ENCODE measurements around the gene ZNF410.
"Not testable (repeated sequence)": the region's sequence is repeated elsewhere in the genome, so short reads cannot be mapped to it uniquely, and the experiment has no call there.

The ZNF410 gene

GRCh38 chr14:73884438-73885190 lies 2.0 kb upstream of the ZNF410 start:
- DNase-seq (ENCODE audit: low spot score): no peak
- no peak for TF ChIP-seq CTCF (IDR thresholded peaks at IDR 0.05; ENCODE audit: extremely low read depth, insufficient read depth, missing control alignments)
- in situ Hi-C loops (cut with MboI; ENCODE audit: low pct_unique_long_range_greater_than_20kb, low sequenced_read_pairs, unreplicated experiment): no loop called here

GRCh38 chr14:73887318-73887616 lies 608 bp downstream of the ZNF410 start:
- no peak for TF ChIP-seq CTCF (IDR thresholded peaks at IDR 0.05; ENCODE audit: extremely low read depth, insufficient read depth, missing control alignments)
- DNase-seq (ENCODE audit: low spot score): no peak
- in situ Hi-C loops (cut with MboI; ENCODE audit: low pct_unique_long_range_greater_than_20kb, low sequenced_read_pairs, unreplicated experiment): no loop called here

- in situ Hi-C loops (cut with MboI; ENCODE audit: low pct_unique_long_range_greater_than_20kb, low sequenced_read_pairs, unreplicated experiment): no loop called here
- no peak for TF ChIP-seq CTCF (IDR thresholded peaks at IDR 0.05; ENCODE audit: extremely low read depth, insufficient read depth, missing control alignments)
- no peak for DNase-seq (ENCODE audit: low spot score)
Observed at GRCh38 chr14:73887694-73888459, 1.2 kb downstream of the ZNF410 start.

- no peak for DNase-seq (ENCODE audit: low spot score)
- TF ChIP-seq CTCF (IDR thresholded peaks at IDR 0.05; ENCODE audit: extremely low read depth, insufficient read depth, missing control alignments): no peak
- in situ Hi-C loops (cut with MboI; ENCODE audit: low pct_unique_long_range_greater_than_20kb, low sequenced_read_pairs, unreplicated experiment): no loop called here
Observed at GRCh38 chr14:73888460-73888725, 1.7 kb downstream of the ZNF410 start.

GRCh38 chr14:73888971-73889370 lies 2.3 kb downstream of the ZNF410 start:
- in situ Hi-C loops (cut with MboI; ENCODE audit: low pct_unique_long_range_greater_than_20kb, low sequenced_read_pairs, unreplicated experiment): no loop called here
- DNase-seq (ENCODE audit: low spot score): no peak
- no peak for TF ChIP-seq CTCF (IDR thresholded peaks at IDR 0.05; ENCODE audit: extremely low read depth, insufficient read depth, missing control alignments)

GRCh38 chr14:73889376-73889775 lies 2.7 kb downstream of the ZNF410 start:
- in situ Hi-C loops (cut with MboI; ENCODE audit: low pct_unique_long_range_greater_than_20kb, low sequenced_read_pairs, unreplicated experiment): no loop called here
- TF ChIP-seq CTCF (IDR thresholded peaks at IDR 0.05; ENCODE audit: extremely low read depth, insufficient read depth, missing control alignments): no peak
- DNase-seq (ENCODE audit: low spot score): no peak

- DNase-seq (ENCODE audit: low spot score); in situ Hi-C loops (cut with MboI; ENCODE audit: low pct_unique_long_range_greater_than_20kb, low sequenced_read_pairs, unreplicated experiment): not testable (repeated sequence)
Observed at GRCh38 chr14:73894180-73894687, 7.6 kb downstream of the ZNF410 start.
